ENCODE data around the gene GDPD3.

GDPD3 gene

GRCh38 chr16:30063893-30064728 lies 49.2 kb downstream of the GDPD3 start:
- TF ChIP-seq POLR2AphosphoS5 (IDR thresholded peaks at IDR 0.05; ENCODE audit: low read depth) (peak; percentile 67), SPI1 (IDR thresholded peaks at IDR 0.05; ENCODE audit: borderline replicate concordance, low read depth) (no peak; the same call in 1 of the 2 replicates)
- TF ChIP-seq, protein P1, sequence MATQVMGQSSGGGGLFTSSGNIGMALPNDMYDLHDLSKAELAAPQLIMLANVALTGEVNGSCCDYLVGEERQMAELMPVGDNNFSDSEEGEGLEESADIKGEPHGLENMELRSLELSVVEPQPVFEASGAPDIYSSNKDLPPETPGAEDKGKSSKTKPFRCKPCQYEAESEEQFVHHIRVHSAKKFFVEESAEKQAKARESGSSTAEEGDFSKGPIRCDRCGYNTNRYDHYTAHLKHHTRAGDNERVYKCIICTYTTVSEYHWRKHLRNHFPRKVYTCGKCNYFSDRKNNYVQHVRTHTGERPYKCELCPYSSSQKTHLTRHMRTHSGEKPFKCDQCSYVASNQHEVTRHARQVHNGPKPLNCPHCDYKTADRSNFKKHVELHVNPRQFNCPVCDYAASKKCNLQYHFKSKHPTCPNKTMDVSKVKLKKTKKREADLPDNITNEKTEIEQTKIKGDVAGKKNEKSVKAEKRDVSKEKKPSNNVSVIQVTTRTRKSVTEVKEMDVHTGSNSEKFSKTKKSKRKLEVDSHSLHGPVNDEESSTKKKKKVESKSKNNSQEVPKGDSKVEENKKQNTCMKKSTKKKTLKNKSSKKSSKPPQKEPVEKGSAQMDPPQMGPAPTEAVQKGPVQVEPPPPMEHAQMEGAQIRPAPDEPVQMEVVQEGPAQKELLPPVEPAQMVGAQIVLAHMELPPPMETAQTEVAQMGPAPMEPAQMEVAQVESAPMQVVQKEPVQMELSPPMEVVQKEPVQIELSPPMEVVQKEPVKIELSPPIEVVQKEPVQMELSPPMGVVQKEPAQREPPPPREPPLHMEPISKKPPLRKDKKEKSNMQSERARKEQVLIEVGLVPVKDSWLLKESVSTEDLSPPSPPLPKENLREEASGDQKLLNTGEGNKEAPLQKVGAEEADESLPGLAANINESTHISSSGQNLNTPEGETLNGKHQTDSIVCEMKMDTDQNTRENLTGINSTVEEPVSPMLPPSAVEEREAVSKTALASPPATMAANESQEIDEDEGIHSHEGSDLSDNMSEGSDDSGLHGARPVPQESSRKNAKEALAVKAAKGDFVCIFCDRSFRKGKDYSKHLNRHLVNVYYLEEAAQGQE (IDR thresholded peaks at IDR 0.05; ENCODE audit: insufficient replicate concordance, low read depth), result peak; percentile 34
- TF ChIP-seq, protein P2, sequence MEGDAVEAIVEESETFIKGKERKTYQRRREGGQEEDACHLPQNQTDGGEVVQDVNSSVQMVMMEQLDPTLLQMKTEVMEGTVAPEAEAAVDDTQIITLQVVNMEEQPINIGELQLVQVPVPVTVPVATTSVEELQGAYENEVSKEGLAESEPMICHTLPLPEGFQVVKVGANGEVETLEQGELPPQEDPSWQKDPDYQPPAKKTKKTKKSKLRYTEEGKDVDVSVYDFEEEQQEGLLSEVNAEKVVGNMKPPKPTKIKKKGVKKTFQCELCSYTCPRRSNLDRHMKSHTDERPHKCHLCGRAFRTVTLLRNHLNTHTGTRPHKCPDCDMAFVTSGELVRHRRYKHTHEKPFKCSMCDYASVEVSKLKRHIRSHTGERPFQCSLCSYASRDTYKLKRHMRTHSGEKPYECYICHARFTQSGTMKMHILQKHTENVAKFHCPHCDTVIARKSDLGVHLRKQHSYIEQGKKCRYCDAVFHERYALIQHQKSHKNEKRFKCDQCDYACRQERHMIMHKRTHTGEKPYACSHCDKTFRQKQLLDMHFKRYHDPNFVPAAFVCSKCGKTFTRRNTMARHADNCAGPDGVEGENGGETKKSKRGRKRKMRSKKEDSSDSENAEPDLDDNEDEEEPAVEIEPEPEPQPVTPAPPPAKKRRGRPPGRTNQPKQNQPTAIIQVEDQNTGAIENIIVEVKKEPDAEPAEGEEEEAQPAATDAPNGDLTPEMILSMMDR (IDR thresholded peaks at IDR 0.05; ENCODE audit: insufficient read depth, low read length), result peak; percentile 3
- Histone ChIP-seq H3K4me3 (replicated peaks; ENCODE audit: insufficient read depth, low read length) (peak overlapping the region; percentile 58), H3K27me3 (ENCODE audit: insufficient read depth, poor library complexity, severe bottlenecking) (no peaks in the 10 kb centered on the region), H3K27ac (replicated peaks) (peak overlapping the region; percentile 94)
- peak; percentile 88 to 89 for DNase-seq (ENCODE audit: low read depth in 1 of 2, low spot score in 1 of 2)

DNA sequence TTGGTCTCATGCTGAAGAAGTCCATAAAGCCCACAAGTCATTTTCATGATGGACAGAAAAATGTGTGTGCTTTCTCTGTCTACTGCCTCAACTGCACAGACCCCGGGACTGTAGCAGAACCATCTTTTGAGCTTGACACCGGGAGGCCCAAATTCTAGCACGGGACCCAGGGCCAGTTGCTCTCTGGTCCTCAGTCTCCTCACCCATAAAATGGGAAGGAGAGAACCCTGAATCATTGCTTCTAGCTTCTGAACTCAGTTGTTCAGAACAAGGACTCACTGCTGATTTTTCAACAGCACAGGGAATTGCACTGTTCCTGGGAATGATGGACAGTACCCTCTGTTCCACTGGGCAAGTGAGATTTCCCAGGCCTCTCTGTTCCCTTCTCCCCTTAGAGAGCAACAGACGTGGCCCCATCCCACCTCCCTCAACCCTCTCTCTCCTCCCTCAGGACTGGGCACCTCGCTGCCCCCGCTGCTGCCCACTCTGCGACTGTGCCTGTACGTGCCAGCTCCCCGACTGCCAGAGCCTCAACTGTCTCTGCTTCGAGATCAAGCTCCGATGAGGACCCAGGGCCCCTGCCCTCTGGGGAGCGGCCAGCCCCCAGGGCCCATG lies 50.0 kb downstream of the GDPD3 start:
- peak overlapping the region; percentile 94 for H3K27ac ChIP-seq (replicated peaks)
- TF ChIP-seq, protein P2 (IDR thresholded peaks at IDR 0.05; ENCODE audit: insufficient read depth, low read length), result no peak
- TF ChIP-seq POLR2AphosphoS5 (IDR thresholded peaks at IDR 0.05; ENCODE audit: low read depth) (no peak), SPI1 (IDR thresholded peaks at IDR 0.05; ENCODE audit: borderline replicate concordance, low read depth) (no peak), GABPA (IDR thresholded peaks at IDR 0.05; ENCODE audit: low read depth) (no peak)
- TF ChIP-seq, protein P1 (IDR thresholded peaks at IDR 0.05; ENCODE audit: insufficient replicate concordance, low read depth), result no peak
- no peak for DNase-seq (ENCODE audit: low read depth in 1 of 2, low spot score in 1 of 2)
- peak overlapping the region; percentile 58 for H3K4me3 ChIP-seq (replicated peaks; ENCODE audit: insufficient read depth, low read length)
- H3K27me3 ChIP-seq (ENCODE audit: insufficient read depth, poor library complexity, severe bottlenecking), result no peaks in the 10 kb centered on the region

DNA sequence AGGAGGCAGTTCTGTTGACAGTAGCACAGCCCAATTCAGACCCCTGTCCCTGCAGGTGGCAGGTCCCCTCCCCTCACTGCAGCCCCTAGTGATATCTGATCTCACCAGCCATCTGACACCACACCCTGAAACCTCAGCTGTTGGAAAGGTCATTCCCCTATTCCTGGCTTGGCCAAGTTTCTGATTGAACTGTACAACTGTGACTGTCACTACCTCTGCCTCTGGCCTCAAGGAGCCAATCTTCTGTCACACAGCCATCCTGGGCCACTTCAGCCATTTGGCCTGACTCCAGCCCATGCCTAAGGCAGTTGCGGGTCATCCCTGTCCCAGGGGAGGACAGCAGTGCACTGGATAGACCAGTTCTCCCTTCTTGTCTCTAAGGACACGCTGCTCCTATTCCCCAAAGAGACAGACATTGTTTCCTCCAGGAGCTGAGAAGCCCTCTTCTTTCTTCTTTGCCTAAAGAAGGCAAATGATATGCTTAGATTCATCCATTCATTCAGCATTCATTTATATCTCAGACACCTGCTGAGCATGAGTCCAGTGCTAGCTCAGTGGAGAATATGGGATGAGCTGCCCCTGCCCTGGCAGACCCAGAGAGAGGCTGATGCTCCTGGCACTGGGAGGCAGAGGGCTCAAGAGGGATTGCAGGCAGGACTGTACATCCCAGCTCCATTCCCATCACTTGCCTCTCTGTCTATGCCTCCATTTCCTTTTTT lies 52.3 kb downstream of the GDPD3 start:
- TF ChIP-seq, protein P1 (IDR thresholded peaks at IDR 0.05; ENCODE audit: insufficient replicate concordance, low read depth), result no peak
- no peak for TF ChIP-seq POLR2AphosphoS5 (IDR thresholded peaks at IDR 0.05; ENCODE audit: low read depth)
- TF ChIP-seq SPI1 (IDR thresholded peaks at IDR 0.05; ENCODE audit: borderline replicate concordance, low read depth), result no peak
- TF ChIP-seq, protein P2 (IDR thresholded peaks at IDR 0.05; ENCODE audit: insufficient read depth, low read length), result no peak
- TF ChIP-seq GABPA (IDR thresholded peaks at IDR 0.05; ENCODE audit: low read depth), result no peak
- no peak overlapping the region for H3K4me3 ChIP-seq (replicated peaks; ENCODE audit: insufficient read depth, low read length)
- no peak overlapping the region for H3K27ac ChIP-seq (replicated peaks)
- H3K27me3 ChIP-seq (ENCODE audit: insufficient read depth, poor library complexity, severe bottlenecking), result no peaks in the 10 kb centered on the region
- DNase-seq (ENCODE audit: low read depth in 1 of 2, low spot score in 1 of 2), result no peak

Data from HL-60 (cell line).